Loucy (cell line): ENCODE data around the gene FKBP6.

Source experiments
- H2AFZ ChIP-seq: fragments of 200-600 bp; sonication (generic); 2 replicates; pipeline ENCODE4 v1.6.0; 2016; ENCODE audit warnings: antibody characterized with exemption, mild to moderate bottlenecking, low read length, moderate library complexity
- H3F3A ChIP-seq: fragments of 200-600 bp; 2 replicates; pipeline ENCODE4 v1.6.0; 2016; ENCODE audit warnings: antibody characterized with exemption, low read depth, mild to moderate bottlenecking
- H3K27me3 ChIP-seq: fragments of 200-600 bp; sonication (generic); 2 replicates; pipeline ENCODE4 v1.6.1; 2014; ENCODE audit warnings: low read length, mild to moderate bottlenecking; ENCODE audit not compliant: insufficient read depth, poor library complexity, severe bottlenecking
- H3K36me3 ChIP-seq: fragments of 200-600 bp; sonication (generic); 2 replicates; pipeline ENCODE4 v1.6.1; 2016; ENCODE audit warnings: low read length; ENCODE audit not compliant: insufficient read depth
- H3K4me1 ChIP-seq: fragments of 200-600 bp; sonication (generic); 2 replicates; pipeline ENCODE4 v1.5.1; 2014; ENCODE audit warnings: low read length, mild to moderate bottlenecking; ENCODE audit not compliant: insufficient read depth, poor library complexity, severe bottlenecking
- H3K4me2 ChIP-seq: fragments of 200-600 bp; sonication (generic); 2 replicates; pipeline ENCODE4 v1.6.0; 2014; ENCODE audit warnings: antibody characterized with exemption, low read length, low read depth, mild to moderate bottlenecking; ENCODE audit not compliant: poor library complexity, severe bottlenecking
- H3K4me3 ChIP-seq: fragments of 200-600 bp; sonication (generic); 2 replicates; pipeline ENCODE4 v1.5.1; 2014; ENCODE audit warnings: low read length, mild to moderate bottlenecking, mixed read lengths; ENCODE audit not compliant: poor library complexity, severe bottlenecking
- H3K79me2 ChIP-seq: fragments of 200-600 bp; sonication (generic); 2 replicates; pipeline ENCODE4 v1.6.1; 2014; ENCODE audit warnings: low read length; ENCODE audit not compliant: insufficient read depth
- H3K9ac ChIP-seq: fragments of 200-600 bp; sonication (generic); 2 replicates; pipeline ENCODE4 v1.6.0; 2014; ENCODE audit warnings: mild to moderate bottlenecking, low read depth, low read length, moderate library complexity; ENCODE audit not compliant: poor library complexity, severe bottlenecking
- H3K9me2 ChIP-seq: fragments of 200-600 bp; sonication (generic); replicated peaks from 2 replicates; pipeline ENCODE4 v1.6.1; 2016; ENCODE audit warnings: low read depth, low read length, mixed read lengths
- H3K9me3 ChIP-seq: fragments of 200-600 bp; sonication (generic); 2 replicates; pipeline ENCODE4 v1.6.1; 2014; ENCODE audit warnings: mild to moderate bottlenecking, antibody characterized with exemption, low read length, low read depth; ENCODE audit not compliant: insufficient read depth
- H4K20me1 ChIP-seq: fragments of 200-600 bp; sonication (generic); 2 replicates; pipeline ENCODE4 v1.6.0; 2014; ENCODE audit warnings: antibody characterized with exemption, low read length, mild to moderate bottlenecking; ENCODE audit not compliant: insufficient read depth, poor library complexity, severe bottlenecking
- CTCF ChIP-seq: fragments of 200-600 bp; sonication (generic); conservative IDR thresholded peaks from 2 replicates; pipeline ENCODE4 v1.5.1; 2014; ENCODE audit warnings: mild to moderate bottlenecking, antibody characterized with exemption, low read length
- EZH2phosphoT487 ChIP-seq: fragments of 200-600 bp; IDR thresholded peaks from 2 replicates; pipeline ENCODE4 v1.6.1; 2018; ENCODE audit warnings: antibody characterized with exemption, mild to moderate bottlenecking, moderate library complexity, borderline replicate concordance

Gene FKBP6

GRCh38 chr7:73366990-73367389 lies 39.0 kb downstream of the FKBP6 start:
- no peaks in the 10 kb centered on the region for H3K4me1 ChIP-seq

GRCh38 chr7:73369009-73369408 lies 41.0 kb downstream of the FKBP6 start:
- Histone ChIP-seq H3K79me2 (no peaks in the 10 kb centered on the region), H2AFZ (no peak overlapping the region), H3K4me2 (no peak overlapping the region), H3K9me3 (no peaks in the 10 kb centered on the region), H3K9me2 (no peaks in the 10 kb centered on the region), H3K36me3 (no peaks in the 10 kb centered on the region), H3K4me1 (no peaks in the 10 kb centered on the region), H3K4me3 (no peak overlapping the region), H3K27me3 (no peaks in the 10 kb centered on the region), H3F3A (no peaks in the 10 kb centered on the region), H3K9ac (no peak overlapping the region), H4K20me1 (no peaks in the 10 kb centered on the region)
- no peak for TF ChIP-seq CTCF
- no peak for TF ChIP-seq EZH2phosphoT487

More at GRCh38 chr7:73366990-73367389, 39.0 kb downstream of the FKBP6 start:
- no peak overlapping the region for H3K9ac ChIP-seq
- no peaks in the 10 kb centered on the region for H3K36me3 ChIP-seq
- no peak for TF ChIP-seq CTCF
- no peak for TF ChIP-seq EZH2phosphoT487
- no peak overlapping the region for H3K4me3 ChIP-seq
- no peaks in the 10 kb centered on the region for H3K9me2 ChIP-seq
- H3F3A ChIP-seq = no peaks in the 10 kb centered on the region
- no peak overlapping the region for H3K4me2 ChIP-seq
- H3K9me3 ChIP-seq = no peaks in the 10 kb centered on the region
- no peaks in the 10 kb centered on the region for H4K20me1 ChIP-seq
- no peaks in the 10 kb centered on the region for H3K27me3 ChIP-seq
- no peak overlapping the region for H2AFZ ChIP-seq
- no peaks in the 10 kb centered on the region for H3K79me2 ChIP-seq

DNA sequence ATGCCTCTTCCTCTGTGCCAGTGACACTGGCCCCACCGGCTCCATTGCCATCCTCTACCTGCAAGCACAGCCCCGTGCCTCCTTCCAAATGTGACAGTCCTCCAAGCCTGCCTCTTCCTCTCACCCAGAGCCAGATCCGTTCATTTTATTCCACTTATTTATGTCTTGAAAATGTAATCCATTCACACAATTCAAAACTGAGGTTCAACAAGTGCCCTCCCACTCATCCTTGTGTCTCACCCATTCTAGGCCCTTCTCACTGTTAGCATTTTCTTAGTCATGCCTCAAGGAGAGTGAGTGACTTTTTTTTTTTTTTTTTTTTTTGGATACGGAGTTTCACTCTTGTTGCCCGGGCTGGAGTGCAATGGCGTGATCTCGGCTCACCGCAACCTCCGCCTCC lies 41.7 kb downstream of the FKBP6 start:
- Histone ChIP-seq H3K79me2 (no peaks in the 10 kb centered on the region), H3K9me2 (no peaks in the 10 kb centered on the region), H3K36me3 (no peaks in the 10 kb centered on the region), H2AFZ (no peak overlapping the region), H3K9ac (no peak overlapping the region), H4K20me1 (no peaks in the 10 kb centered on the region), H3K4me2 (no peak overlapping the region), H3K4me3 (no peak overlapping the region), H3K4me1 (no peaks in the 10 kb centered on the region), H3K9me3 (no peaks in the 10 kb centered on the region), H3F3A (no peaks in the 10 kb centered on the region), H3K27me3 (no peaks in the 10 kb centered on the region)
- TF ChIP-seq CTCF = no peak
- TF ChIP-seq EZH2phosphoT487 = no peak
